H1 (cell line): ENCODE results near the gene ADRB1. TPM values are rescaled to one million over a fixed set of nuclear protein-coding genes. Genes with fewer than 3 reads are reported as not detected.

Experiments used
- CTCF ChIA-PET: fragments of 300-600 bp; sonication (Branson Sonifier 250); formaldehyde crosslinking; loops from one replicate; lab custom pipeline; 2021; ENCODE audit not compliant: partially characterized antibody; lab: Charles Lee
- POLR2A ChIA-PET: fragments of 300-600 bp; sonication (Branson Sonifier 250); formaldehyde crosslinking; loops from one replicate; lab custom pipeline; 2021; ENCODE audit warnings: inconsistent platforms; ENCODE audit not compliant: partially characterized antibody; lab: Charles Lee
- DNase-seq, 2 experiments: peaks; one replicate each; pipeline versions ENCODE4 v3.0.0 to v3.0.0-alpha.2; 2010 to 2022; ENCODE audit warnings: low spot score in 2 of 2, low read depth in 1 of 2, mixed read lengths in 1 of 2
- FAIRE-seq: peaks from 2 replicates; lab custom pipeline; 2011; peaks lifted over from hg19 to GRCh38; lab: Jason Lieb, UNC
- H2AFZ ChIP-seq: 2 replicates; pipeline ENCODE4 v1.8.1; 2012; ENCODE audit warnings: low read length, inconsistent platforms
- H2AK5ac ChIP-seq: 2 replicates; pipeline ENCODE4 v1.6.1; 2013; ENCODE audit warnings: low read depth, low read length
- H2BK120ac ChIP-seq: replicated peaks from 2 replicates; pipeline ENCODE3; 2013; ENCODE audit warnings: low read depth, low read length, inconsistent platforms
- H2BK12ac ChIP-seq: 2 replicates; pipeline ENCODE4 v1.6.1; 2013; ENCODE audit warnings: low read depth, low read length
- H2BK15ac ChIP-seq: 2 replicates; pipeline ENCODE4 v1.6.1; 2013; ENCODE audit warnings: low read length
- H2BK20ac ChIP-seq: 2 replicates; pipeline ENCODE4 v1.6.1; 2013; ENCODE audit warnings: low read length
- H2BK5ac ChIP-seq: 2 replicates; pipeline ENCODE4 v1.6.1; 2013; ENCODE audit warnings: low read depth, low read length
- H3K14ac ChIP-seq: 2 replicates; pipeline ENCODE4 v1.6.1; 2013; ENCODE audit warnings: inconsistent platforms; ENCODE audit not compliant: insufficient read length
- H3K18ac ChIP-seq: 2 replicates; pipeline ENCODE4 v1.6.1; 2013; ENCODE audit warnings: low read length; ENCODE audit errors: extremely low read depth
- H3K23ac ChIP-seq: 2 replicates; pipeline ENCODE4 v1.6.1; 2013; ENCODE audit warnings: inconsistent platforms; ENCODE audit not compliant: insufficient read length
- H3K23me2 ChIP-seq: 2 replicates; pipeline ENCODE4 v1.6.1; 2013; ENCODE audit warnings: low read depth, low read length
- H3K27ac ChIP-seq: 2 replicates; pipeline ENCODE4 v1.6.1; 2011; ENCODE audit warnings: low read depth, low read length, inconsistent platforms
- H3K27me3 ChIP-seq, 4 experiments: replicated peaks in 1 of 4; 1 replicate in 1 of 4; 2 replicates in 3 of 4; pipeline versions ENCODE4 v1.6.1 to v1.8.1; 2011 to 2013; ENCODE audit warnings: low read length in 3 of 4, mild to moderate bottlenecking in 3 of 4, inconsistent platforms in 2 of 4, mixed read lengths in 2 of 4, moderate library complexity in 1 of 4; ENCODE audit not compliant: control insufficient read depth in 3 of 4, insufficient read depth in 3 of 4; ENCODE audit errors: extremely low read depth in 1 of 4
- H3K36me3 ChIP-seq, 4 experiments: 2 replicates each; pipeline versions ENCODE4 v1.6.1 to v1.8.1; 2011 to 2013; ENCODE audit warnings: mild to moderate bottlenecking in 4 of 4, low read length in 3 of 4, moderate library complexity in 2 of 4, control low read depth in 1 of 4, inconsistent platforms in 1 of 4; ENCODE audit not compliant: insufficient read depth in 4 of 4, control insufficient read depth in 2 of 4
- H3K4ac ChIP-seq: replicated peaks from 2 replicates; pipeline ENCODE3; 2013; ENCODE audit warnings: low read length, low read depth, mixed read lengths, inconsistent platforms; ENCODE audit not compliant: insufficient read length
- H3K4me1 ChIP-seq, 4 experiments: replicated peaks in 1 of 4; 1 replicate in 1 of 4; 2 replicates in 3 of 4; pipeline versions ENCODE4 v1.6.1 to v1.8.1; 2011 to 2013; ENCODE audit warnings: low read length in 3 of 4, inconsistent platforms in 2 of 4, mixed read lengths in 1 of 4; ENCODE audit not compliant: insufficient read depth in 4 of 4, control insufficient read depth in 3 of 4
- H3K4me2 ChIP-seq, 2 experiments: 2 replicates each; pipeline versions ENCODE4 v1.6.1 to v1.8.1; 2011 to 2013; ENCODE audit warnings: low read depth in 2 of 2, low read length in 2 of 2, control low read depth in 1 of 2, inconsistent platforms in 1 of 2, mild to moderate bottlenecking in 1 of 2; ENCODE audit not compliant: insufficient read depth in 1 of 2
- H3K4me3 ChIP-seq, 4 experiments: fragments of 200-600, 300-600 bp in 1 of 4; sonication (generic), shearing (Covaris generic), sonication (Bioruptor Twin) in 1 of 4; 2 replicates each; pipeline versions ENCODE4 v1.5.1 to v1.8.1; 2011 to 2016; ENCODE audit warnings: low read length in 4 of 4, low read depth in 3 of 4, control low read depth in 2 of 4, inconsistent platforms in 2 of 4, mild to moderate bottlenecking in 2 of 4, mixed read lengths in 1 of 4, moderate library complexity in 1 of 4; ENCODE audit not compliant: insufficient read depth in 2 of 4; ENCODE audit errors: extremely low read depth in 1 of 4
- H3K56ac ChIP-seq: replicated peaks from 2 replicates; pipeline ENCODE3; 2013; ENCODE audit warnings: low read depth, mild to moderate bottlenecking, mixed read lengths, low read length, inconsistent platforms; ENCODE audit not compliant: insufficient read length
- H3K79me1 ChIP-seq: 2 replicates; pipeline ENCODE4 v1.6.1; 2013; ENCODE audit warnings: low read depth, low read length, control low read depth
- H3K79me2 ChIP-seq, 2 experiments: 2 replicates each; pipeline versions ENCODE4 v1.6.1 to v1.8.1; 2012 to 2013; ENCODE audit warnings: low read length in 2 of 2, mild to moderate bottlenecking in 2 of 2, inconsistent platforms in 1 of 2; ENCODE audit not compliant: insufficient read depth in 2 of 2, control insufficient read depth in 1 of 2
- H3K9ac ChIP-seq, 4 experiments: replicated peaks in 1 of 4; 1 replicate in 1 of 4; 2 replicates in 3 of 4; pipeline versions ENCODE4 v1.6.1 to v1.8.1; 2011 to 2013; ENCODE audit warnings: low read depth in 3 of 4, low read length in 3 of 4, control low read depth in 2 of 4, mild to moderate bottlenecking in 2 of 4, moderate library complexity in 2 of 4, inconsistent platforms in 1 of 4; ENCODE audit errors: extremely low read depth in 1 of 4
- H3K9me3 ChIP-seq, 2 experiments: 2 replicates each; pipeline versions ENCODE4 v1.6.1 to v1.8.1; 2012 to 2013; ENCODE audit warnings: mild to moderate bottlenecking in 2 of 2, moderate library complexity in 2 of 2, control low read depth in 1 of 2, inconsistent platforms in 1 of 2, low read depth in 1 of 2, low read length in 1 of 2, mixed read lengths in 1 of 2; ENCODE audit not compliant: insufficient read depth in 2 of 2
- H4K20me1 ChIP-seq, 2 experiments: replicated peaks in 1 of 2; 2 replicates each; pipeline versions ENCODE3 to v1.8.1; 2011 to 2013; ENCODE audit warnings: inconsistent platforms in 2 of 2, low read length in 2 of 2, mild to moderate bottlenecking in 1 of 2; ENCODE audit not compliant: insufficient read depth in 2 of 2, control insufficient read depth in 1 of 2
- H4K5ac ChIP-seq: 2 replicates; pipeline ENCODE4 v1.6.1; 2013; ENCODE audit warnings: low read length, low read depth, mixed read lengths, inconsistent platforms; ENCODE audit not compliant: insufficient read length
- H4K8ac ChIP-seq: 2 replicates; pipeline ENCODE4 v1.8.0; 2013; ENCODE audit warnings: mild to moderate bottlenecking, moderate library complexity, low read length, inconsistent platforms; ENCODE audit not compliant: insufficient read depth; ENCODE audit errors: extremely low read depth
- H4K91ac ChIP-seq: replicated peaks from 2 replicates; pipeline ENCODE3; 2013; ENCODE audit warnings: low read length, mixed read lengths, inconsistent platforms; ENCODE audit not compliant: insufficient read length
- BCL11A ChIP-seq, 2 experiments: IDR thresholded peaks; one replicate each; pipeline ENCODE4 v1.6.1; 2011; ENCODE audit warnings: low read depth in 2 of 2, low read length in 2 of 2, mild to moderate bottlenecking in 2 of 2
- CHD1 ChIP-seq: IDR thresholded peaks from 2 replicates; pipeline ENCODE4 v1.6.1; 2012; ENCODE audit warnings: low read depth, low read length, improper control_type of control experiment
- E2F6 ChIP-seq: IDR thresholded peaks from 2 replicates; pipeline ENCODE4 v1.6.1; 2012; ENCODE audit warnings: inconsistent platforms
- EGR1 ChIP-seq: IDR thresholded peaks from 2 replicates; pipeline ENCODE4 v1.6.1; 2011; ENCODE audit warnings: low read depth, low read length, borderline replicate concordance
- GTF2F1 ChIP-seq: IDR thresholded peaks from 2 replicates; pipeline ENCODE4 v1.6.1; 2012; ENCODE audit warnings: low read depth, low read length, improper control_type of control experiment, borderline replicate concordance
- JUN ChIP-seq: IDR thresholded peaks from 2 replicates; pipeline ENCODE4 v1.6.1; 2011; ENCODE audit warnings: low read depth, mild to moderate bottlenecking, improper control_type of control experiment, low read length
- SAP30 ChIP-seq: fragments of 300-600 bp; sonication (generic); IDR thresholded peaks from 2 replicates; pipeline ENCODE4 v1.7.1; 2012; ENCODE audit warnings: low read length, moderate library complexity, mild to moderate bottlenecking, inconsistent platforms; ENCODE audit not compliant: insufficient read depth, insufficient replicate concordance
- SP2 ChIP-seq: IDR thresholded peaks from 2 replicates; pipeline ENCODE4 v1.6.1; 2012; ENCODE audit warnings: mild to moderate bottlenecking, low read length, inconsistent platforms
- TEAD4 ChIP-seq: IDR thresholded peaks from 2 replicates; pipeline ENCODE4 v1.6.1; 2012; ENCODE audit warnings: low read depth, low read length, inconsistent platforms, mixed read lengths
- WGBS, 2 experiments: shearing (Covaris generic) in 1 of 2; methylation state at CpG; one replicate each; pipeline versions ENCODE4 v1.1.6 to v1.1.7; 2013 to 2015; ENCODE audit warnings: low lambda C conversion rate in 2 of 2, mixed read lengths in 2 of 2, inconsistent platforms in 1 of 2, low coverage in 1 of 2, missing lambda C conversion rate in 1 of 2; ENCODE audit not compliant: insufficient replicate concordance in 2 of 2, insufficient coverage in 1 of 2, insufficient read length in 1 of 2; ENCODE audit errors: extremely low coverage in 1 of 2, missing lambda C conversion rate in 1 of 2; 5-methylcytosine and 5-hydroxymethylcytosine counted together
- polyA plus RNA-seq, 7 experiments: library from polyadenylated mRNA; depleted of rRNA in 3 of 7; stranded (reverse) in 5 of 7; unstranded in 2 of 7; fragments of >200 nt in 5 of 7; fragments of 200-250 nt in 2 of 7; gene quantifications; 1 replicate in 5 of 7; 2 replicates in 1 of 7; 4 replicates in 1 of 7; pipeline versions ENCODE4 v1.2.1 to v1.2.3, GENCODE V29; 2011 to 2013; ENCODE audit warnings: missing spikeins in 2 of 7, mixed read lengths in 2 of 7
- total RNA-seq: library from RNA; stranded (reverse); fragmentation: NEBNext Ultra II Directional; extraction: Animal tissue kit (Norgen Biotek cat#: 25700); gene quantifications from 2 replicates; pipeline ENCODE4 v1.2.1, GENCODE V29; 2021
- TF ChIP-seq, protein P1 (sequence below): IDR thresholded peaks from 2 replicates; pipeline ENCODE4 v1.6.1; 2011; ENCODE audit warnings: low read depth, mild to moderate bottlenecking, low read length; ENCODE audit not compliant: insufficient read depth

The ADRB1 gene
- total and polyA plus RNA-seq, 2 of the 8 experiments (the other 6 are each of a cell fraction or from before 2014, with no cell fraction given): 0.14 to 0.48 TPM

- Histone ChIP-seq H3K9me3 (no peaks in the 10 kb centered on the region), H3K14ac (no peak overlapping the region), H3K18ac (no peak overlapping the region), H3K79me2 (no peaks in the 10 kb centered on the region), H4K20me1 (no peaks in the 10 kb centered on the region), H3K9ac (no peak overlapping the region), H2BK20ac (no peak overlapping the region), H3K23me2 (no peaks in the 10 kb centered on the region), H4K8ac (no peak overlapping the region), H3K4ac (no peak overlapping the region), H2BK15ac (no peak overlapping the region), H3K4me2 (no peak overlapping the region), H3K79me1 (no peaks in the 10 kb centered on the region), H3K56ac (no peak overlapping the region), H2BK5ac (no peak overlapping the region), H3K4me1 (no peaks in the 10 kb centered on the region; a peak in 1 of 7 replicates), H4K91ac (no peak overlapping the region), H3K27me3 (no peaks in the 10 kb centered on the region), H2AK5ac (no peak overlapping the region), H2AFZ (no peak overlapping the region), H4K5ac (no peak overlapping the region), H2BK12ac (no peak overlapping the region), H2BK120ac (no peak overlapping the region), H3K23ac (no peak overlapping the region), H3K36me3 (no peaks in the 10 kb centered on the region), H3K27ac (no peak overlapping the region), H3K4me3 (no peak overlapping the region)
- DNase-seq: no peak
- 92% methylated on average over 14 of the region's 14 CpGs; no CpG with 5 or more reads in 1 of the 2 experiments for WGBS, 2 experiments
- FAIRE-seq: no peak
- ChIA-PET POLR2A (interaction anchor here (0.6 kb wide), 1 partner anchor 85 kb away, joined by 3 read pairs; no protein-coding TSS in a partner anchor), CTCF (interaction anchor here (1.0 to 2.3 kb wide), 3 partner anchors 9 to 223 kb away, joined by 3 to 9 read pairs (median 6); no protein-coding TSS in a partner anchor)
- TF ChIP-seq E2F6: no peak
- no peak for TF ChIP-seq CHD1
- no peak for TF ChIP-seq SP2
- TF ChIP-seq GTF2F1: no peak
- no peak for TF ChIP-seq EGR1
- TF ChIP-seq SAP30: no peak
- TF ChIP-seq, protein P1, sequence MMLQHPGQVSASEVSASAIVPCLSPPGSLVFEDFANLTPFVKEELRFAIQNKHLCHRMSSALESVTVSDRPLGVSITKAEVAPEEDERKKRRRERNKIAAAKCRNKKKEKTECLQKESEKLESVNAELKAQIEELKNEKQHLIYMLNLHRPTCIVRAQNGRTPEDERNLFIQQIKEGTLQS: no peak
- no peak for TF ChIP-seq TEAD4
- no peak for TF ChIP-seq JUN
- TF ChIP-seq BCL11A (IDR thresholded peaks at IDR 0.05; ENCODE audit: low read depth in 2 of 2, low read length in 2 of 2): no peak
Observed at GRCh38 chr10:114021717-114022680, 21.7 kb upstream of the ADRB1 start.
